GM23338 (cell line): Measurements from ENCODE around the gene NDUFV2.

ENCODE experiments used
- CTCF ChIP-seq, 2 experiments: fragments of 200-600 bp in 1 of 2; sonication (generic) in 1 of 2; conservative IDR thresholded peaks; 2 replicates each; pipeline versions ENCODE4 v1.5.1 to v1.6.1; 2016 to 2017; ENCODE audit warnings: antibody characterized with exemption in 2 of 2, low read depth in 2 of 2, mild to moderate bottlenecking in 2 of 2, moderate library complexity in 1 of 2
- NANOG ChIP-seq: IDR thresholded peaks from 2 replicates; pipeline ENCODE4 v1.6.1; 2016; ENCODE audit warnings: antibody characterized with exemption, borderline replicate concordance
- POLR2AphosphoS5 ChIP-seq: IDR thresholded peaks from 2 replicates; pipeline ENCODE4 v1.6.1; 2016; ENCODE audit warnings: antibody characterized with exemption, low read depth

GRCh38 chr18:9130195-9130594, 27.7 kb downstream of the NDUFV2 start:
- TF ChIP-seq CTCF (conservative IDR thresholded peaks at IDR 0.05; ENCODE audit: low read depth in 2 of 2) (no peak), NANOG (no peak), POLR2AphosphoS5 (no peak)
